A172 (cell line): Measurements from ENCODE around the gene GMPR2. TPM values are rescaled to one million over a fixed set of nuclear protein-coding genes. Genes with fewer than 3 reads are reported as not detected.
"Not testable (repeated sequence)": the region's sequence is repeated elsewhere in the genome, so short reads cannot be mapped to it uniquely, and the experiment has no call there.

Experiments used
- DNase-seq: peaks from one replicate; pipeline ENCODE4 v3.0.0-alpha.2; 2015; ENCODE audit warnings: low spot score
- total RNA-seq: library from RNA; depleted of rRNA; stranded (reverse); fragments of >200 nt; shearing (Covaris generic); gene quantifications from 2 replicates; pipeline ENCODE4 v1.2.3, GENCODE V29; 2014

The GMPR2 gene
- total RNA-seq, 1 experiment from 2014 or later, result 52.7 TPM

GRCh38 chr14:24231263-24232120, 1.2 kb upstream of the GMPR2 start:
- no peak for DNase-seq

GRCh38 chr14:24232121-24232644, 546 bp upstream of the GMPR2 start, which contains the start of gene NEDD8:
Gene NEDD8, minus strand, starts transcription at chr14:24232367. Its CDS starts 100 bp downstream, at chr14:24232267.
- DNase-seq, result peak; percentile 85

- DNase-seq, result no peak
These were observed 773 bp downstream of the GMPR2 start for GRCh38 chr14:24233538-24233866.

- DNase-seq, result no peak
These were observed 1.6 kb downstream of the GMPR2 start for GRCh38 chr14:24234095-24235005.

GRCh38 chr14:24235804-24236688, 3.3 kb downstream of the GMPR2 start:
- DNase-seq, result no peak

GRCh38 chr14:24236689-24237462, 4.1 kb downstream of the GMPR2 start:
- DNase-seq, result no peak

GRCh38 chr14:24237463-24237955, 4.8 kb downstream of the GMPR2 start:
- no peak for DNase-seq

- DNase-seq, result no peak
These were observed 5.4 kb downstream of the GMPR2 start for GRCh38 chr14:24238123-24238522.

- DNase-seq, result no peak
These were observed 5.9 kb downstream of the GMPR2 start for GRCh38 chr14:24238527-24239037.

GRCh38 chr14:24240110-24240918, 7.6 kb downstream of the GMPR2 start:
- no peak for DNase-seq

GRCh38 chr14:24241829-24242443, 9.2 kb downstream of the GMPR2 start:
- peak; percentile 26 for DNase-seq

- DNase-seq, result peak; percentile 20
These were observed 10.7 kb downstream of the GMPR2 start for GRCh38 chr14:24243336-24243836.

- not testable (repeated sequence) for DNase-seq
These were observed 12.6 kb downstream of the GMPR2 start for GRCh38 chr14:24245350-24245749.

- no peak for DNase-seq
These were observed 14.1 kb downstream of the GMPR2 start for GRCh38 chr14:24246765-24247212.

GRCh38 chr14:24247422-24247821, 14.7 kb downstream of the GMPR2 start:
- no peak for DNase-seq

- DNase-seq, result no peak
These were observed 16.7 kb downstream of the GMPR2 start for GRCh38 chr14:24249230-24250021.

- no peak for DNase-seq
These were observed 17.6 kb downstream of the GMPR2 start for GRCh38 chr14:24250354-24250753.

GRCh38 chr14:24251880-24252288, 19.2 kb downstream of the GMPR2 start:
- DNase-seq, result peak; percentile 55
